Keratinocyte (primary cell): ENCODE data around the gene DHH. TPM values are rescaled to one million over a fixed set of nuclear protein-coding genes. Genes with fewer than 3 reads are reported as not detected.
"Not testable (repeated sequence)": the region's sequence is repeated elsewhere in the genome, so short reads cannot be mapped to it uniquely, and the experiment has no call there.

ENCODE experiments used
- DNase-seq: peaks from one replicate; pipeline ENCODE4 v3.0.0-alpha.2; 2011; ENCODE audit warnings: low read depth, missing footprints, low spot score
- FAIRE-seq: peaks from 2 replicates; lab custom pipeline; 2011; peaks lifted over from hg19 to GRCh38; lab: Jason Lieb, UNC
- H2AFZ ChIP-seq: 2 replicates; pipeline ENCODE4 v1.6.0; 2012; ENCODE audit warnings: low read length, control low read depth, inconsistent platforms; ENCODE audit not compliant: control insufficient read depth
- H3K27ac ChIP-seq: 2 replicates; pipeline ENCODE4 v1.5.1; 2011; ENCODE audit warnings: low read length; ENCODE audit not compliant: control insufficient read depth, insufficient read depth
- H3K27me3 ChIP-seq: 3 replicates; pipeline ENCODE4 v1.6.0; 2011; ENCODE audit warnings: low read length; ENCODE audit not compliant: control insufficient read depth, insufficient read depth; ENCODE audit errors: extremely low read depth
- H3K36me3 ChIP-seq, 2 experiments: 2 replicates in 1 of 2; 3 replicates in 1 of 2; pipeline ENCODE4 v1.5.1; 2011; ENCODE audit warnings: low read length in 2 of 2, mild to moderate bottlenecking in 1 of 2; ENCODE audit not compliant: control insufficient read depth in 2 of 2, insufficient read depth in 2 of 2; ENCODE audit errors: extremely low read depth in 1 of 2
- H3K4me1 ChIP-seq: 3 replicates; pipeline ENCODE4 v1.5.1; 2011; ENCODE audit warnings: low read length; ENCODE audit not compliant: control insufficient read depth, insufficient read depth; ENCODE audit errors: extremely low read depth
- H3K4me2 ChIP-seq: 3 replicates; pipeline ENCODE4 v1.6.0; 2011; ENCODE audit warnings: low read depth, low read length; ENCODE audit not compliant: control insufficient read depth, insufficient read depth; ENCODE audit errors: extremely low read depth
- H3K4me3 ChIP-seq, 3 experiments: fragments of 200-600 bp in 1 of 3; sonication (generic) in 1 of 3; 2 replicates in 2 of 3; 3 replicates in 1 of 3; pipeline ENCODE4 v1.5.1; 2011 to 2016; ENCODE audit warnings: low read length in 3 of 3, mild to moderate bottlenecking in 3 of 3, control low read depth in 2 of 3, inconsistent platforms in 1 of 3, low read depth in 1 of 3, mixed read lengths in 1 of 3, mixed run types in 1 of 3, moderate library complexity in 1 of 3; ENCODE audit not compliant: control insufficient read depth in 2 of 3, insufficient read depth in 2 of 3; ENCODE audit errors: extremely low read depth in 1 of 3
- H3K79me2 ChIP-seq: 2 replicates; pipeline ENCODE4 v1.6.0; 2012; ENCODE audit warnings: low read length; ENCODE audit not compliant: control insufficient read depth, insufficient read depth
- H3K9ac ChIP-seq: 3 replicates; pipeline ENCODE4 v1.6.0; 2011; ENCODE audit warnings: low read length; ENCODE audit not compliant: control insufficient read depth, insufficient read depth; ENCODE audit errors: extremely low read depth
- H3K9me1 ChIP-seq: 3 replicates; pipeline ENCODE4 v1.6.0; 2011; ENCODE audit warnings: low read length; ENCODE audit not compliant: control insufficient read depth, insufficient read depth; ENCODE audit errors: extremely low read depth
- H3K9me3 ChIP-seq: 2 replicates; pipeline ENCODE4 v1.5.1; 2012; ENCODE audit warnings: low read depth, low read length; ENCODE audit not compliant: control insufficient read depth
- H4K20me1 ChIP-seq: 3 replicates; pipeline ENCODE4 v1.6.0; 2011; ENCODE audit warnings: low read length; ENCODE audit not compliant: control insufficient read depth, insufficient read depth; ENCODE audit errors: extremely low read depth
- CTCF ChIP-seq, 3 experiments: IDR thresholded peaks in 1 of 3; conservative IDR thresholded peaks in 1 of 3; optimal IDR thresholded peaks in 1 of 3; 2 replicates in 2 of 3; 3 replicates in 1 of 3; pipeline versions ENCODE3 to v1.5.1; 2011; ENCODE audit warnings: low read length in 3 of 3, mild to moderate bottlenecking in 3 of 3, moderate library complexity in 2 of 3, control low read depth in 1 of 3, inconsistent platforms in 1 of 3; ENCODE audit not compliant: insufficient read depth in 2 of 3; ENCODE audit errors: extremely low read depth in 1 of 3
- EZH2 ChIP-seq: IDR thresholded peaks from one replicate; pipeline ENCODE4 v1.6.1; 2012; ENCODE audit warnings: inconsistent platforms, mild to moderate bottlenecking, low read length, moderate library complexity
- dilution Hi-C: fragments of 300-500 bp; cut with MboI; formaldehyde crosslinking; loops from one replicate; pipeline ENCODE4 v1.7.0; 2020; ENCODE audit warnings: low sequenced_read_pairs; ENCODE audit not compliant: extremely low pct_ligation_motif_present
- polyA plus RNA-seq, 5 experiments: library from polyadenylated mRNA; depleted of rRNA in 3 of 5; stranded (reverse) in 3 of 5; stranded (forward) in 1 of 5; unstranded in 1 of 5; fragments of >200 nt; gene quantifications; 1 replicate in 1 of 5; 2 replicates in 3 of 5; 3 replicates in 1 of 5; pipeline versions ENCODE4 v1.2.1 to v1.2.3, GENCODE V29; 2011 to 2012; ENCODE audit warnings: missing spikeins in 2 of 5, low read depth in 1 of 5, low replicate concordance in 1 of 5

Gene DHH
- polyA plus RNA-seq, 1 donor (not counting 4 experiments of a cell fraction or from before 2014, with no cell fraction given) = not detected

GRCh38 chr12:49129332-49130150 is 34.9 kb upstream of the DHH start:
- no peak for FAIRE-seq
- TF ChIP-seq EZH2 = no peak
- TF ChIP-seq CTCF (optimal IDR thresholded peaks at IDR 0.05 in 1 of 3, IDR thresholded peaks at IDR 0.05 in 1 of 3, conservative IDR thresholded peaks at IDR 0.05 in 1 of 3; ENCODE audit: extremely low read depth in 1 of 3, insufficient read depth in 2 of 3, low read length in 3 of 3) = no peak

GRCh38 chr12:49127971-49128370 is 33.4 kb upstream of the DHH start:
- H4K20me1 ChIP-seq, H3K9me3 ChIP-seq, H3K4me3 ChIP-seq, dilution Hi-C loops, H2AFZ ChIP-seq, H3K4me2 ChIP-seq, H3K9ac ChIP-seq, H3K9me1 ChIP-seq, DNase-seq, H3K27me3 ChIP-seq, FAIRE-seq, H3K27ac ChIP-seq: not testable (repeated sequence)
- Histone ChIP-seq H3K79me2 (peaks cover 22% of the 10 kb centered on the region), H3K4me1 (peaks cover 20% of the 10 kb centered on the region), H3K36me3 (peaks cover 8 to 21% of the 10 kb centered on the region in 2 experiments)

More at GRCh38 chr12:49129332-49130150, 34.9 kb upstream of the DHH start:
- Histone ChIP-seq H3K27ac (peak overlapping the region; percentile 99), H3K9me3 (no peaks in the 10 kb centered on the region), H3K27me3 (no peaks in the 10 kb centered on the region), H3K36me3 (peaks cover 8 to 21% of the 10 kb centered on the region in 2 experiments), H3K4me2 (peak overlapping the region; percentile 87), H3K4me3 (peak overlapping the region; percentile 96 to 99 (median 99)), H4K20me1 (peaks cover 8% of the 10 kb centered on the region), H3K9me1 (no peaks in the 10 kb centered on the region), H2AFZ (peak overlapping the region; percentile 13), H3K79me2 (peaks cover 22% of the 10 kb centered on the region), H3K9ac (peak overlapping the region; percentile 100), H3K4me1 (peaks cover 22% of the 10 kb centered on the region)
- DNase-seq = no peak
- dilution Hi-C loops = no loop called here
